VCaP (cell line): ENCODE results near the gene NAIF1.

Experiments
- H3K27ac ChIP-seq: fragments of 450-650 bp; 2 replicates; pipeline ENCODE4 v1.5.1; 2017
- TF ChIP-seq, protein P1 (sequence below): fragments of 450-650 bp; conservative IDR thresholded peaks from 2 replicates; pipeline ENCODE4 v1.5.1; 2017; ENCODE audit warnings: mild to moderate bottlenecking, moderate library complexity

The NAIF1 gene

DNA sequence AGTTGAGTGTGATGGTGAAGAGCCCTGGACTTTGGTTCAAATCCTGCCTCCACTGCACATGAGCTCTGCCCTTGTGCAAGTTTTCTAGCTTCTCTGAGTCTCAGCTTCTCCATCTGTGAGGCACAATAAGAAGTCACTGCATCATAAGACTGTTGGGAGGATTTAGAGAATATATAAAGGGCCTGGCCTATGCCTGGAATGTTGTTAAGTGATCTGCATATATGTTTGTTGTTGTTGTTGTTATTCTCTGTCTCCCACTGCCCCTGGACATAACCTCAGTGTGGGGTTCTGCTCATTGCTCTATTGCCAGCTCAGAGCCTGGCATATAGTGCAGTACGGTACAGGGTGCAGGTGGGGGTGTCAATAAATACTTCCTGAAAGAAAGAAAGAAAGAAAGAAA, 46.0 kb downstream of the NAIF1 start:
- H3K27ac ChIP-seq: no peak overlapping the region
- TF ChIP-seq, protein P1, sequence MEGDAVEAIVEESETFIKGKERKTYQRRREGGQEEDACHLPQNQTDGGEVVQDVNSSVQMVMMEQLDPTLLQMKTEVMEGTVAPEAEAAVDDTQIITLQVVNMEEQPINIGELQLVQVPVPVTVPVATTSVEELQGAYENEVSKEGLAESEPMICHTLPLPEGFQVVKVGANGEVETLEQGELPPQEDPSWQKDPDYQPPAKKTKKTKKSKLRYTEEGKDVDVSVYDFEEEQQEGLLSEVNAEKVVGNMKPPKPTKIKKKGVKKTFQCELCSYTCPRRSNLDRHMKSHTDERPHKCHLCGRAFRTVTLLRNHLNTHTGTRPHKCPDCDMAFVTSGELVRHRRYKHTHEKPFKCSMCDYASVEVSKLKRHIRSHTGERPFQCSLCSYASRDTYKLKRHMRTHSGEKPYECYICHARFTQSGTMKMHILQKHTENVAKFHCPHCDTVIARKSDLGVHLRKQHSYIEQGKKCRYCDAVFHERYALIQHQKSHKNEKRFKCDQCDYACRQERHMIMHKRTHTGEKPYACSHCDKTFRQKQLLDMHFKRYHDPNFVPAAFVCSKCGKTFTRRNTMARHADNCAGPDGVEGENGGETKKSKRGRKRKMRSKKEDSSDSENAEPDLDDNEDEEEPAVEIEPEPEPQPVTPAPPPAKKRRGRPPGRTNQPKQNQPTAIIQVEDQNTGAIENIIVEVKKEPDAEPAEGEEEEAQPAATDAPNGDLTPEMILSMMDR: no peak

DNA sequence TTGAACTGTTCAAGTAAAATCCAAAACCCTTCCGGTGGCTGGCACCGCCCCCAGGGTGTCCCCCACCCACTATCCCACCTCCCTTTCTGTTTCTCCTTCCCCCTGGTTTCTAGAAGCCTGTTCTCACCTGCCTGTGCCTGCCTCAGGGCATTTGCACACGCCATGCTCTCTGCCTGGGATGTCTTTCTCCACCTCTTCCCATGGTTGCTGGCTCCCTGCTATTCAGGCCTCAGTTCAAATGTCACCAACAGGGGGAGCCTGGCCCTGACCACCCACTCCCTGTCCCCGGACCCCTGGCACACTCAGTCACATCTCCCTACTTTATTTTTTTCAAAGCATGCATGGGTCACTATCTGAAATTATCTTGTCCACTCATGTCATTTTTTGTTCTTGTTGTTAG, 46.4 kb downstream of the NAIF1 start:
- TF ChIP-seq, protein P1: peak; percentile 19; the same call in 1 of the 2 replicates
- no peak overlapping the region for H3K27ac ChIP-seq

DNA sequence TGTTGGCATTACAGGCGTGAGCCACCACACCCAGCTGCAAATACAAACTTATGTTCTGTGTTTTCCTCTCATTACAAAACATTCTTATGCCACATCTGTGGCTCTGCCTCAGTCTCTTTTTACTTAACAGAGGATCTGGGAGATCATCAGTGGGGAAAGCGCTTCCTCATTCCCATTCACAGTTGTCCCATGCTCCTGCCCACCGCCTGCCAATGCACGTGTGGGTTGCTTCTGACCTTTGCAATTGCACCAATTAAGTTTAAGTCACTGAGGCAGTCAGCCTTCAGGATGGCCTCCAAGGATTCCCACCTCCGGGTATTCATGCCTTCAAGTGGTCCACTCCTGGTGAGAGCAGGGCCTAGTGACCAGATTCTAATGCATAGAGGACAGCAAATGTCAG, 51.4 kb downstream of the NAIF1 start:
- peak overlapping the region; percentile 38; the same call in 1 of the 2 replicates for H3K27ac ChIP-seq
- TF ChIP-seq, protein P1: no peak
